ENCODE results near the gene CEP128.

The CEP128 gene

DNA sequence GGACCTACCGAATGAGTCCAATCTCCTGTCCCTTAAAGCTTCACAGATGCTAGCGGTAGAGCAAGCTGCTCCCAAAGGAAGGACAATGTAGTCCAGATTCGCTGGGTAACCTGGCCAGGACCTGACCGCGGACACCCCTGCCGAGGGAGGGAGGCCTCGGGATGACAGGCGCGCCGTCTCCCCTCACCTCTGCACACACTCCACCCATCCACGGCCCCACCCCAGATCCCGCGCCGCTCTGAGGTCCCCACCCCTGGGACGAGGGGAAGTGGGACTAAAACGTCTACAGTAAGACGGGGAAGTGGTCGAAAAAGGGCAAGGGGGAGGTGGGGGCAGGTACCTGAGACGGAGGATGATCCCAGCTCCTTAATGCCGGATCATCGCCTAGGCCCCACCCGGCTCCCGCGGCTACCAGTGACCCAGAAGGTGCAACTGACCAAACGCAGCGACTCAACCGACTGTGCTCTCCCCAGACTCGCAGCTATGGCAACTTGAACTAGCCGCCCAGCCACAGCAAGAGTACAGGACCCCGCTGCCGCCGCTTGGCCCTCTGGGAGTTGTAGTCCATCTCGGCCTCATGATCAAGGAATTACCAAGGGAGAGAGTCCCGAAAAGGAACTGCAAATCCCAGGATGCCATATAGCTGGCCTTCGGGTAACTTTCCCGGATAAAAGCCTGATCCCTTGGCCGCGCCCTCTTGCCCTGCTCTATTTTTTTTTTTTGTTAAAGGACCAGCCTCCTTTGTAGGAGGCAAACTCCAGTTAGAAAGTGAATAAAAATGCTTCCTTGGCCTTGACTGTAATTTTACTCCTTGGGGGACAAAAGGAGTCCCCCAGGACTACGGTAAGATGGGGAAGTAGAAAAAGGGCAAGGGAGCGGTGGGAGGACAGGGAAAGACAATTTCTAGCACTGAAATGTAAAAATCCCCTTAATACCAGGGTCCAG is at the start of gene CEP128:
Gene CEP128, minus strand, starts transcription at position 498 of the 945 bp plus-strand sequence.
- no peaks in the 10 kb centered on the region for H3K9me3 ChIP-seq
- in situ Hi-C loops (cut with MboI; ENCODE audit: low sequenced_read_pairs) = no loop called here
- H3K4me3 ChIP-seq = peak within 1 kb of the TSS; percentile 64
- peaks cover 4% of the 10 kb centered on the region; the same call in 1 of the 2 replicates for H3K4me1 ChIP-seq
- H3K27me3 ChIP-seq (ENCODE audit: low read depth) = no peaks in the 10 kb centered on the region
- H3K36me3 ChIP-seq (replicated peaks) = no peaks in the 10 kb centered on the region
- DNase-seq (ENCODE audit: low spot score in 2 of 2) = peak; percentile 97 to 99

GRCh38 chr14:80988735-80989429 is 47.3 kb upstream of the CEP128 start:
- Histone ChIP-seq H3K36me3 (replicated peaks) (no peaks in the 10 kb centered on the region), H3K4me3 (no peak overlapping the region), H3K27me3 (ENCODE audit: low read depth) (peaks cover 15% of the 10 kb centered on the region), H3K9me3 (no peaks in the 10 kb centered on the region), H3K4me1 (no peaks in the 10 kb centered on the region)
- in situ Hi-C loops (cut with MboI; ENCODE audit: low sequenced_read_pairs) = loop anchor here (25.0 kb wide), 1 partner anchor 173 kb away; no protein-coding TSS in a partner anchor
- no peak for DNase-seq (ENCODE audit: low spot score in 2 of 2)

DNA sequence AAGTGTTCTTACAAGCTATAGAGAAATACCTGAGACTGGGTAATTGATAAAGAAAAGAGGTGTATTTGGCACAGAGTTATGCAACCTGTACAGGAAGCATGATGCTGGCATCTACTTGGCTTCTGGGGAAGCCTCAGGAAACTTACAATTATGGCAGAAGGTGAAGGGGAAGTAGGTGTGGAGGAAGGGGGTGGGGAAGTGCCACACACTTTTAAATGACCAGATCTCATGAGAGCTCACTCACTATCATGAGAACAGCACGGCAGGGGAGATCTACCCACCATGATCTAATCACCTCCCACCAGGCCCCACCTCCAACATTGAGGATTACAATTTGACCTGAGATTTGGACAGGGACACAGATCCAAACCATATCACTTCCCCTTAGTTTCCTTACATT is 46.7 kb upstream of the CEP128 start:
- Histone ChIP-seq H3K4me1 (no peaks in the 10 kb centered on the region), H3K4me3 (no peak overlapping the region), H3K27me3 (ENCODE audit: low read depth) (peaks cover 15% of the 10 kb centered on the region), H3K36me3 (replicated peaks) (no peaks in the 10 kb centered on the region), H3K9me3 (no peaks in the 10 kb centered on the region)
- no peak for DNase-seq (ENCODE audit: low spot score in 2 of 2)
- in situ Hi-C loops (cut with MboI; ENCODE audit: low sequenced_read_pairs) = loop anchor here (25.0 kb wide), 1 partner anchor 174 kb away; no protein-coding TSS in a partner anchor

GRCh38 chr14:80987235-80988032 is 45.9 kb upstream of the CEP128 start:
- H3K27me3 ChIP-seq (ENCODE audit: low read depth) = peaks cover 12% of the 10 kb centered on the region
- no peaks in the 10 kb centered on the region for H3K36me3 ChIP-seq (replicated peaks)
- peak; percentile 58 to 72 for DNase-seq (ENCODE audit: low spot score in 2 of 2)
- no peak overlapping the region for H3K4me3 ChIP-seq
- H3K4me1 ChIP-seq = no peaks in the 10 kb centered on the region
- in situ Hi-C loops (cut with MboI; ENCODE audit: low sequenced_read_pairs) = loop anchor here (25.0 kb wide), 1 partner anchor 175 kb away; no protein-coding TSS in a partner anchor
- no peaks in the 10 kb centered on the region for H3K9me3 ChIP-seq

GRCh38 chr14:80982711-80983110 is 41.2 kb upstream of the CEP128 start:
- Histone ChIP-seq H3K4me3 (no peak overlapping the region), H3K36me3 (replicated peaks) (no peaks in the 10 kb centered on the region), H3K27me3 (ENCODE audit: low read depth) (no peaks in the 10 kb centered on the region), H3K9me3 (no peaks in the 10 kb centered on the region), H3K4me1 (no peaks in the 10 kb centered on the region)
- no peak for DNase-seq (ENCODE audit: low spot score in 2 of 2)
- in situ Hi-C loops (cut with MboI; ENCODE audit: low sequenced_read_pairs) = loop anchor here (25.0 kb wide), 1 partner anchor 180 kb away; no protein-coding TSS in a partner anchor

DNA sequence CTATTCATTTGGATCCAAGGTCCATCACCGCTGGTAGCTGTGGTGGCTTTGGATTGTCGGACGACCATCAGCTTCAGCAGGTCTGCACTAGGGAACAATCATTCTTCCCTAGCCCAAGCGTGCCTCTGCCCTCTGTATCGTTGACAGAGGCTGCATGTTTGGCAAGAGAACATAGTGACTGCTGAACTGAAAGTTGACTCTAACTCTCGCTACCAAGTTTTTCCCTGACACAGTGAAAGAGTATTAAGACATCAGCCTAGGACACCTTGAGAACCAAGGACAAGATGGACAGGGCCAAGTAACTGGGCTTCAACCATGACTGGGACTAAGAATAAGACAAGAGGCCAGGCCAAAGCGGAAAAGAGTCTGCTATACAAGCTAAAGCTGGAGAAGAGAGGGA is 40.1 kb upstream of the CEP128 start:
- DNase-seq (ENCODE audit: low spot score in 2 of 2) = no peak
- H3K9me3 ChIP-seq = no peaks in the 10 kb centered on the region
- no peak overlapping the region for H3K4me3 ChIP-seq
- in situ Hi-C loops (cut with MboI; ENCODE audit: low sequenced_read_pairs) = loop anchor here (25.0 kb wide), 1 partner anchor 181 kb away; no protein-coding TSS in a partner anchor
- H3K27me3 ChIP-seq (ENCODE audit: low read depth) = no peaks in the 10 kb centered on the region
- H3K4me1 ChIP-seq = no peaks in the 10 kb centered on the region
- H3K36me3 ChIP-seq (replicated peaks) = no peaks in the 10 kb centered on the region

GRCh38 chr14:80981156-80981555 is 39.6 kb upstream of the CEP128 start:
- no peak overlapping the region for H3K4me3 ChIP-seq
- H3K9me3 ChIP-seq = no peaks in the 10 kb centered on the region
- no peaks in the 10 kb centered on the region for H3K4me1 ChIP-seq
- H3K36me3 ChIP-seq (replicated peaks) = no peaks in the 10 kb centered on the region
- DNase-seq (ENCODE audit: low spot score in 2 of 2) = no peak
- in situ Hi-C loops (cut with MboI; ENCODE audit: low sequenced_read_pairs) = loop anchor here (25.0 kb wide), 1 partner anchor 181 kb away; no protein-coding TSS in a partner anchor
- no peaks in the 10 kb centered on the region for H3K27me3 ChIP-seq (ENCODE audit: low read depth)

DNA sequence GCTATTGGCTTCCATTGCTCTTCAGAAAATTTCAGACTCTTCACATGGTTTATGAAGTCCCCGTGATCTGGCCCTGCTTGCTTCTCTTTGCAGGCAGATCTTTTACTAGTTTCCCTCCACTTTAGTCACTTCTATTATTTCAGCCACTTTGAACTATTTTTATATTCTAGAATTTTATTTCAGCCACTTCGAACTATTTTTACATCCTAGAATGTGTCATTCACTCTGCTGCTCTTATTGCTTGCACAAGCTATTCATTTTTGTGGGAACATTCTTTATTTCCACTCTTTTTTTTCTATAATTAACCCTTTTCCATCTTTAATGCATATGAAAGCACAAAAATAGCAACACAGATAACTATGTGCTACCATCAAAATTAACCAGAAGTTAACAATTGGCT is 38.4 kb upstream of the CEP128 start:
- no peaks in the 10 kb centered on the region for H3K4me1 ChIP-seq
- in situ Hi-C loops (cut with MboI; ENCODE audit: low sequenced_read_pairs) = loop anchor here (25.0 kb wide), 1 partner anchor 182 kb away; no protein-coding TSS in a partner anchor
- DNase-seq (ENCODE audit: low spot score in 2 of 2) = no peak

DNA sequence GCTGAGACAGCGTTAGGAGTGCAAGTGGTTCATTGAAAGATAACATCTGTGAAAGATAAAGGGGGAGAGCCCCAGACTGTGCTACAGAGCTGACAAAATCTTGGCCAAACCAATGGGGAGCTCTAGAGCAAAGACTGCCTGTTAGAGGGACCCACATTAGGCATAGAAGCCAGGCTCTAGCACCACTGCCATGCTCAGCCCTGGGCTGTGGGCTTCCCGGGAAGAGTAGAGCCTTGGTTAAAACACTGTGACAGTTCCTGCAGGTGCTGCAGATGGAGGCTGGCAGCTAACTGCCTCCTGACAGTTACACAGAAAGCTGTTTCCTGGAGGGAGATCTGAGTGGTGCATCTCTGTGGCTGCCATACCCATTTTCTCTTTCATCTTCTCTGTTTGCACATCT is 36.9 kb upstream of the CEP128 start:
- no peak for DNase-seq (ENCODE audit: low spot score in 2 of 2)
- Histone ChIP-seq H3K4me3 (no peak overlapping the region), H3K9me3 (no peaks in the 10 kb centered on the region), H3K27me3 (ENCODE audit: low read depth) (peaks cover 4% of the 10 kb centered on the region), H3K4me1 (no peaks in the 10 kb centered on the region), H3K36me3 (replicated peaks) (no peaks in the 10 kb centered on the region)
- in situ Hi-C loops (cut with MboI; ENCODE audit: low sequenced_read_pairs) = loop anchor here (25.0 kb wide), 1 partner anchor 184 kb away; no protein-coding TSS in a partner anchor

More for the DNA sequence above, 38.4 kb upstream of the CEP128 start:
- Histone ChIP-seq H3K4me3 (no peak overlapping the region), H3K27me3 (ENCODE audit: low read depth) (no peaks in the 10 kb centered on the region; the same call in 1 of the 2 replicates), H3K9me3 (no peaks in the 10 kb centered on the region), H3K36me3 (replicated peaks) (no peaks in the 10 kb centered on the region)

GRCh38 chr14:80977221-80977620 is 35.7 kb upstream of the CEP128 start:
- Histone ChIP-seq H3K4me1 (no peaks in the 10 kb centered on the region), H3K9me3 (no peaks in the 10 kb centered on the region), H3K27me3 (ENCODE audit: low read depth) (peaks cover 4% of the 10 kb centered on the region), H3K4me3 (no peak overlapping the region), H3K36me3 (replicated peaks) (no peaks in the 10 kb centered on the region)
- in situ Hi-C loops (cut with MboI; ENCODE audit: low sequenced_read_pairs) = loop anchor here (25.0 kb wide), 1 partner anchor 185 kb away; no protein-coding TSS in a partner anchor
- DNase-seq (ENCODE audit: low spot score in 2 of 2) = no peak

GRCh38 chr14:80974679-80975078 is 33.1 kb upstream of the CEP128 start:
- no peaks in the 10 kb centered on the region for H3K36me3 ChIP-seq (replicated peaks)
- H3K9me3 ChIP-seq = no peaks in the 10 kb centered on the region
- in situ Hi-C loops (cut with MboI; ENCODE audit: low sequenced_read_pairs) = loop anchor here (25.0 kb wide), 1 partner anchor 188 kb away; no protein-coding TSS in a partner anchor
- no peak overlapping the region for H3K4me3 ChIP-seq
- no peak for DNase-seq (ENCODE audit: low spot score in 2 of 2)
- peaks cover 4% of the 10 kb centered on the region for H3K27me3 ChIP-seq (ENCODE audit: low read depth)
- no peaks in the 10 kb centered on the region for H3K4me1 ChIP-seq

DNA sequence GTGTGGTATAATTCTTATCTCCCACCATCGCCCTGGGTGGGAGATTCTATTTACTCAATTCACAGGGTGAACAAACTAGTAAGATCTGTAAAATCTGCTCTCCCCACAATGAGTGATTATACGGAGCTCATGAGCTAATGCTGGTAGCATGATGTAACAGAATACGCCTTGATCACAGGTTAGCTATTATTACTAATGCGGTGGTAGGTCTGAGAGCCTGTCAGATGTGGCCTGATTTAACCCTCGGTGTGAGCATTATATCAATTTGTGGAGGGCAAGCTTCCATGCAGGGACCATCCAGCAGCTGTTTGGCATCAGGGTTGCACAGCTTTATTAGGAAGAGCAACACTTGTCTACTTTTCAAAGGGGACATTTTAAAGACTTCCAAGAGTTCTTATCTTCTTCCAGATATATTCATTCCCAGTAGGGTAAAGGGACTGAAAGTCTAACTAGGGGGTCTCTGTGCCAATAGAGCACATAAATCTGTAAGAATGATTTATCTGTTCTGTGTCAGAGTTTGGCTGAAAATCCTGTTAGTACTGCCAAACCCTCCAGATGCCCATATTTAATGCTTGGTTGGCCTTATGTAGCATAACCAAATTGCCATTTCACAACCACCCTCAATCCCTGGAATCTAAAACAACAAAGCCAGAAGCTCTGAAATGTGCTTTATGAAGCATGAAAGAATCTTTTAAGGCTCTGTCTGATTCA is 32.5 kb upstream of the CEP128 start:
- in situ Hi-C loops (cut with MboI; ENCODE audit: low sequenced_read_pairs) = no loop called here
- Histone ChIP-seq H3K27me3 (ENCODE audit: low read depth) (peaks cover 4% of the 10 kb centered on the region), H3K9me3 (no peaks in the 10 kb centered on the region), H3K4me1 (no peaks in the 10 kb centered on the region), H3K36me3 (replicated peaks) (no peaks in the 10 kb centered on the region), H3K4me3 (no peak overlapping the region)
- no peak for DNase-seq (ENCODE audit: low spot score in 2 of 2)

All from HAP-1 (cell line).